Middle frontal gyrus (tissue), 1 donor: ENCODE data around the gene TECTB.
A peak's percentile ranks its signal among the peaks of the same experiment; 100 is the strongest.

Source experiments
- DNase-seq: peaks from one replicate; pipeline ENCODE4 v3.0.0-alpha.2; 2015; ENCODE audit warnings: low spot score; ENCODE audit errors: extremely low spot score

TECTB gene

DNA sequence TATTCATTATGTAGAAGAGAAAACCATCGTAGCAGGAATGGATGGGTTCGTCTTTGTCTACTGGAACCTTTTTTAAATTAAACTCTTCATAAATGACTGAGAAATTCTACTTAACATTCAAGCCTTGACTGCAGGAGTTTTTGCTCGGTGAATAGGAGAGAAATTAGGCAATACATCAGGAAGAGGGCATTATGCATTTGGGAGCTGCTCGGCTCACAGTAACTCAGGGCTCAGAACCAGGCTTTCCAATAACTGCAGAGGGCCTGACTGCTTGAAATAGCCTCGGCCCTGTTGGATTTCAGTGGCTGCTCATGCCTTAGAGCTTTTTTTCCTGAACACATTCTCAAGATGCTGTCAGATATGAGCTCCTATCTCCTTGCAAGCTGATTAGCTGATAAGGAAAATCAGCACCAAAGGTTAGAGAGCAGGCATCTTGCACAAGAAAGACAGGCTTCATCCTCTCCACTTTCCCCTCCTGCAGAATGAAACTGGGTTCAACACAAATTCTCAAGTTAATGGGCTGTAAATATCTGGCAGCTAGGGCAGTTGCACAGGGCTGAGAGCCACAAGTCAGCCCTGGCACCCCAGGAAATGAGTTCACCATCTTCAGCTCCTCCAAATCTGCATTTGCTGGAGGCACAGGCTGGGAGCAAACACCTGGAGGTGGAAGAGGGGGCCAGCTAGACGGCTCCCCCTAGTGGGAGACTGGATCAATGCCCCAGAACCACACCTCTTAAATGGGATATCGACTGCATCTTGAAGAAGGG, 24.3 kb downstream of the TECTB start:
- no peak for DNase-seq

- no peak for DNase-seq
These were observed 24.9 kb downstream of the TECTB start for GRCh38 chr10:112308125-112308502.

- DNase-seq = no peak
These were observed 28.3 kb downstream of the TECTB start for GRCh38 chr10:112311481-112311880.

DNA sequence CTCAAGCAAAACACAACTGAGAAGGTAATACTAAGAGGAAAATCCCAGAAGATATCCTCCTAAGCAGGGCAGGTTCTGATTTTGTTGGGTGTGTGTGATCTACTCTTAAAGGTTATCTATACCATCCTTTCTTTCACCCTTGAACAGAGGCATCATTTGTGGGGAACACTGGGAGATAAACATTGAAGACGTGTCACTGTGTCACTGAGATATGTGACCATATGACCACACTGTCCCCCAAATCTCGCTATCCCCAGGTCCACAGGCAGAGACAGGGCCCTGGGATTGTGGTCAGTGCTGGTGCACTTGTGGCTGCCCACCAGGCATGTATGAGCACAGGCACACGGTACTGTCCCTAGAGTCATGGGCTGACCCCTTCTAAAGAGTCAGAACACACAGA, 30.0 kb downstream of the TECTB start:
- DNase-seq = no peak

GRCh38 chr10:112313911-112314310, 30.7 kb downstream of the TECTB start:
- DNase-seq = no peak

DNA sequence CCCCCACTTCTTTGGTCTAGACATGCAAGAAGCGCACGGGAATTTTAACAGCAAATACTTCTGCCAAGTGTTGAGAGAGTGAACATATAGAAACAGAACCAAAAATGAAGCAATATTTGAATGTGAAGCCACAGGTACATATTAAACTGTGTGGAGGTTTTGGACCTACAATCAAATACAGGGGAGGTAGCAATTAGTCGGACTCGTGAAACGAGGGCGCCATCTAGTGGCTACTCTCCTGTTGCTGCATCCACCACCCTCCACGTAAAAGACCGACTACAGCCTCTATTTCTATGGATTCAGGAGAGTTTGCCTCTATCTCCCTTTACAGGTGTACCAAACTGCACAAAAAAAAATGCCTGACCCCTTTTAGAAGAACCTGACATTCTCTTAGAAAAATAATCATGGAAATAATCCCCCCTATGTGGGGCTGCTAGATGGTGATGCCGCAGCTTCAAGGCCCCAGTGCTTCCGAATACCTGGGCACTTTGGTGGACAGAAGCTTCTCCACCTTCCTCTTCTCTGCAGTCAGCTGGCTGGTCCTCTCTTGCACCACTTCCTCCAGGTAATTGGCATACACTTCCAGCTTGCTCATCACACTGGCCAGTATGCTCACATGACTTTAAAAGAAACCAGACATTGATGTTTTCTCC, 31.7 kb downstream of the TECTB start:
- peak; percentile 61 for DNase-seq

DNA sequence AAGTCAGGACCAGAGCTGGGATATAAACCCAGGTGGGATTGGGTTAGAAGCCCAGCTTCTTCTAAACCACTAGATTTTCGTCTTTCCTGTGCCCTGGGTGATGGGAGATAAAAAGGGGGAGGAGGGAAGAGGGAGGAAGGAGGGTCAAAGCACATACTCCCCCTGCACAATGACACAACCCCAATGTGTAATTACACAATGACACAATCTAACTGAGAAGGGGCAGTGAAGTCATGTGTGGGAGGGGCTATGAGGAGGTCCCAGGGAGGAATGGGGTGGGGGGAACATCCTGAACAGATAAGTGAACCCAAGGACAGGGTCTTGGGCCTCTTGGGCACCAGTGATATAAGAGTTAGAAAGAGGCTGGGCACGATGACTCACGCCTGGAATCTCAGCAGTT, 44.5 kb downstream of the TECTB start:
- no peak for DNase-seq

GRCh38 chr10:112330162-112330561, 47.0 kb downstream of the TECTB start:
- no peak for DNase-seq

DNA sequence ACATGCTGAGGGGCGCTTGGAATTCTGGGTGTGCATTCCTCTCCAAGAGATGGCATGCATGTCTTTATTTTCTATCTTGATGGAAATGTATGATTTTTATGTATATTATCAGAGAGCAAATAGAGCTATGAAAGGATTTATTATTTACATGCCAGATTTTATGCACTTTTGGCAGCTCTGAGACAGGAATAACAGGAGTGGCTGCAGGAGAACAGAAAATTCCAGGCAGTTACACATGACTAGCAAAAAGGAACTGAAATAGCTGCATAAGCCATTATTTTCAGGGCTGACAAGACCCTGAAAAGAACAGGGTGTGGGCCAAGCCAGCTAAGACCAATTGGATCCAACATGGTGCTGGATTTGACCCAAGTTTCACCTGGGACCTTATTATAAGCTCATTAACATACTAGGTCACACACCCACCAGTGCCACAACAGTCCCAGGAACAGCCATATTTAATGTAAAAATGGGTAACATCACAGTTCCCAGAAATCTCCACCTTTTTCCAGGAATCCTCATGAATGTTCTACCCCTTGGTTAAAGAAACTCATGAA, 47.5 kb downstream of the TECTB start:
- DNase-seq = no peak

GRCh38 chr10:112332022-112332421, 48.8 kb downstream of the TECTB start:
- no peak for DNase-seq

- DNase-seq = no peak
These were observed 49.5 kb downstream of the TECTB start for GRCh38 chr10:112332509-112333228.

- DNase-seq = no peak
These were observed 50.3 kb downstream of the TECTB start for GRCh38 chr10:112333452-112333851.

GRCh38 chr10:112335111-112335867, 52.1 kb downstream of the TECTB start:
- no peak for DNase-seq

GRCh38 chr10:112335868-112336265, 52.7 kb downstream of the TECTB start:
- no peak for DNase-seq

DNA sequence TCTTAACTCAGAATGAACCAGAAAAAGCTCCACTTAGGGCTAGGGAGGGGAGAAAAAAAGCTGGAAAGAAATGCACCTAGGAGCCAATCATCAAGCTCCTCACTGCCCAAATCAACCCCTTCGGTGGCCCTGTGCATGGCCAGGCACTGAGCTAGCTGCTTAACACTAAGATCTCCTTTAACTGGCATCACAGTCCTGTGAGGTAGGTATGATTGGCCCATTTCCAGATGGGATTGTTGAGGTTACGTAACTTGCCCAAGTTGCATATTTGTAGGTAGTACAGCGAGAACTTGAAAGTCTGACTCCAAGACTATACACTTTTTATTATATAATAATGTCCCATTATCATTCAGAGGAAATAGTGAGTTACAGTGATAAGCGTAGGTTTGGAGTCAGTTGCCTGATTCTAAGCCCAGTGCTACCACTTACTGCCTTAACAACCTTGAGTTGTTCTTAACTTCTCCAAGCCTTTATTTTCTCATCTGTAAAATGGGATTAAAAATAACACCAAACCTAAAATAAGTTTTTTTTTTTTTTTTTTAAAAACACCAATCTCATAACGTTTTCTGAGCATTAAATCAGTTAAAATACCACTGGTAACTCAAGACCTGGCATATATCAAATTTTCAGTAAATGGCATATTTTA, 53.5 kb downstream of the TECTB start:
- no peak for DNase-seq

DNA sequence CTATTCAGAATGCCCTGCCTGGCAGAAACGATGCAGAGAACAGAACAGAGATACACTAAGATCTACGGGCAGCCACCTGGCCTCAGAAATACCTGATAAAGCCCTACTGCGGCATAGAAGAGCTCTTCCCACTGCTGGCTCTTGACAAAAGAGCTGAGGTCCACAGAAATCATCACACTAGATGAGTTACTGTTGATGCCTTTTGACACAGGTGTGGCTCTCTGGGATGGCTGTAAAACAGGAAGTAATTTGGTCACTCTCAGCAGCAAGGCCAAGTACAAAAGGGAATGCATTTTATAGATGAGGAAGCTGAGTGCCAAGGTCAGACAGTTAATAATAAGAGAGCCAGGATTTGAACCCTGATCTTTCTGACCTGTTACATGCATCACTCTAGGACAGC, 55.8 kb downstream of the TECTB start:
- no peak for DNase-seq

GRCh38 chr10:112340601-112341000, 57.4 kb downstream of the TECTB start:
- no peak for DNase-seq

DNA sequence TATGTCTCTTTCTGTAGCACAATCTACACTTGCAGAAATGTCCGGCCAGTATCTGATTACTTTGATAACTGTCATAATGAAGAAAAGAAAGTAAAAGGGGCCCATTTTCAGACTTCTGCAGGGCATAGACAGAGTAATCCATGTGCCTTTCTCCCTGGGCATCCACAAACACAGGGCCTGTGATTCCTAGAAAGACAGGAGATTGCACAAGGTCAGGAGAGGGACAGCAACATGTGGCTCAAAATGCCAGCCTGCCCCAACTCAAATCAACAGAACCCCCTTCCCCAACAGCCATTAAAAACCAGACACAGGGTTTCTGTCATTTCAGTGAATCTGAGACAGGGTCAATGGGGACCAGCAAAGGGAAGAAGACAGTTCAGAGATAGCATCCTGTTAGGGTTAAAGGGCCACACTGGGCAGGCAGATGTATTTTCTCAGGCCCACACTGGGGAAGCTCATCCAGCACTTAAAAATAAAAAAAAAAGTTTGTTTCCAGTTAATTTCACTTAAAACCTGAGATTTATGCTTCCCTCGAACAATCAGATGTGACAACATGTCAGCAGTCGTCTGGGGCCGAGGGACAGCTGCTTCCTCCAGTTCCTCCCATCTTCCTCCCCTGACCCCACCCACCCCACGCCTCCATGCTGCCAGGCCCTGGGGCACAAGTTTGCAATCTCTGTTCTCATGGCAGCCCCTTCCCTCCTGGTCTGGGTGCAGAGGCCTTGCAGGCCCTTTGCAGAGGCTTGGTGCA, 60.0 kb downstream of the TECTB start:
- no peak for DNase-seq

GRCh38 chr10:112344261-112344660, 61.1 kb downstream of the TECTB start:
- DNase-seq = no peak

DNA sequence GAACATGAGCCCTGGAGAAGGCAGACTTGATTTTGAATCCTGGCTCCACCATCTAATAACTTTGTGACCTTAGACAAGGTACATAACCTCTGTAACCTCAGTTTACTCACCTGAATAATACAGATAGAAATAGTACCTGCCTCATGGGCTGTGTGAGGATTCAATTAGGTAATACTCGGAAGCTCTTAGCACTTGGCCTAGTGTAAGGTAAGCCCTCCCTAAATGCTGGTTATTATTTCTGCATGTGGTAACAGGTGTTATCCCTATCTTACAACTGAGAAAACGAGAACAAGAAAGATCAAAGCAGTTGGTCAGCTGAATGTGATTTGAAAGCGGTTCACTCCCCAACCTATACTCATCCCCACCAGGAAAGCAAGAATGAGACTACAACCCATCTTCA, 62.0 kb downstream of the TECTB start:
- DNase-seq = no peak
